B cell (primary cell): ENCODE data around the gene PDE6B. TPM values are rescaled to one million over a fixed set of nuclear protein-coding genes. Genes with fewer than 3 reads are reported as not detected.

Experiments
- ATAC-seq: fragments of 200-7000 bp; cut with Tn5 transposase; one replicate; pipeline ENCODE4 v1.10.0; 2021; ENCODE audit warnings: low read depth, mild to moderate bottlenecking, moderate number of reproducible peaks, moderate library complexity
- CTCF ChIA-PET: fragments of 350-600 bp; sonication (Branson Sonifier 250); formaldehyde crosslinking; loops from one replicate; lab custom pipeline; 2021; ENCODE audit warnings: antibody characterized with exemption, inconsistent platforms; lab: Charles Lee
- POLR2A ChIA-PET: fragments of 350-600 bp; sonication (Branson Sonifier 250); formaldehyde crosslinking; loops from one replicate; lab custom pipeline; 2021; ENCODE audit warnings: antibody characterized with exemption; lab: Charles Lee
- DNase-seq: peaks from one replicate; pipeline ENCODE4 v3.0.0; 2013
- H2AFZ ChIP-seq: 2 replicates; pipeline ENCODE4 v1.6.1; 2012; ENCODE audit warnings: mild to moderate bottlenecking, low read depth, low read length; ENCODE audit not compliant: insufficient read depth, poor library complexity, severe bottlenecking
- H3K27ac ChIP-seq, 2 donors: 1 replicate in 1 of 2; 2 replicates in 1 of 2; pipeline ENCODE4 v1.5.1; 2012 to 2013; ENCODE audit warnings: low read length in 2 of 2, mild to moderate bottlenecking in 2 of 2, moderate library complexity in 1 of 2
- H3K27me3 ChIP-seq, 4 experiments: fragments of 200-600 bp in 1 of 4; sonication (generic) in 1 of 4; replicated peaks in 1 of 4; 1 replicate in 2 of 4; 2 replicates in 2 of 4; pipeline versions ENCODE4 v1.6.1 to v1.7.0; 2013 to 2016; ENCODE audit warnings: low read length in 3 of 4, mild to moderate bottlenecking in 2 of 4, mixed read lengths in 1 of 4, moderate library complexity in 1 of 4; ENCODE audit not compliant: insufficient read depth in 4 of 4, control insufficient read depth in 3 of 4; ENCODE audit errors: control extremely low read depth in 1 of 4
- H3K36me3 ChIP-seq, 2 experiments: replicated peaks in 1 of 2; 1 replicate in 1 of 2; 2 replicates in 1 of 2; pipeline versions ENCODE4 v1.6.1 to v1.7.1; 2013; ENCODE audit warnings: low read length in 1 of 2; ENCODE audit not compliant: insufficient read depth in 2 of 2, control insufficient read depth in 1 of 2; ENCODE audit errors: control extremely low read depth in 1 of 2, extremely low read depth in 1 of 2
- H3K4me1 ChIP-seq, 2 donors: fragments of 200-600 bp in 1 of 2; sonication (generic) in 1 of 2; 1 replicate in 1 of 2; 2 replicates in 1 of 2; pipeline versions ENCODE4 v1.5.1 to v1.6.1; 2013 to 2017; ENCODE audit warnings: low read length in 2 of 2; ENCODE audit not compliant: control insufficient read depth in 2 of 2, insufficient read depth in 2 of 2
- H3K4me2 ChIP-seq: replicated peaks from 2 replicates; pipeline ENCODE3; 2012; ENCODE audit warnings: mild to moderate bottlenecking, low read depth, low read length; ENCODE audit not compliant: poor library complexity, severe bottlenecking
- H3K4me3 ChIP-seq, 5 experiments: fragments of 200-600 bp in 1 of 5; sonication (generic) in 1 of 5; 1 replicate in 3 of 5; 2 replicates in 2 of 5; pipeline versions ENCODE4 v1.5.1 to v1.7.0; 2011 to 2016; ENCODE audit warnings: low read length in 4 of 5, mild to moderate bottlenecking in 4 of 5, low read depth in 2 of 5, control low read depth in 1 of 5, moderate library complexity in 1 of 5; ENCODE audit not compliant: insufficient read depth in 1 of 5; ENCODE audit errors: control extremely low read depth in 1 of 5, extremely low read depth in 1 of 5
- H3K79me2 ChIP-seq: fragments of 200-600 bp; sonication (generic); one replicate; pipeline ENCODE4 v1.6.0; 2016; ENCODE audit warnings: low read length; ENCODE audit not compliant: control insufficient read depth, insufficient read depth
- H3K9ac ChIP-seq: fragments of 200-600 bp; sonication (generic); 2 replicates; pipeline ENCODE4 v1.6.1; 2017; ENCODE audit warnings: mild to moderate bottlenecking, low read length, moderate library complexity
- H3K9me3 ChIP-seq, 3 donors: one replicate each; pipeline versions ENCODE4 v1.6.1 to v1.7.1; 2013; ENCODE audit warnings: low read length in 2 of 3; ENCODE audit not compliant: control insufficient read depth in 2 of 3, insufficient read depth in 1 of 3; ENCODE audit errors: control extremely low read depth in 1 of 3
- H4K20me1 ChIP-seq: 2 replicates; pipeline ENCODE4 v1.6.0; 2012; ENCODE audit warnings: mild to moderate bottlenecking, low read length; ENCODE audit not compliant: insufficient read depth, control insufficient read depth, poor library complexity, severe bottlenecking
- H3K27ac Mint-ChIP-seq: one replicate; pipeline ENCODE4 v1.8.0; 2021; ENCODE audit warnings: mixed read lengths
- H3K27me3 Mint-ChIP-seq: one replicate; pipeline ENCODE4 v1.8.0; 2021; ENCODE audit warnings: mixed read lengths
- H3K4me1 Mint-ChIP-seq: one replicate; pipeline ENCODE4 v1.8.0; 2021; ENCODE audit warnings: mixed read lengths
- H3K4me3 Mint-ChIP-seq: one replicate; pipeline ENCODE4 v1.8.0; 2021; ENCODE audit warnings: mixed read lengths
- H3K9me3 Mint-ChIP-seq: one replicate; pipeline ENCODE4 v1.8.0; 2022; ENCODE audit warnings: mixed read lengths; ENCODE audit not compliant: insufficient read depth
- EZH2 ChIP-seq: IDR thresholded peaks from 2 replicates; pipeline ENCODE4 v1.6.1; 2012; ENCODE audit warnings: borderline replicate concordance, low read depth, mild to moderate bottlenecking, moderate library complexity, low read length; ENCODE audit not compliant: insufficient read depth, poor library complexity, severe bottlenecking
- WGBS: methylation state at CpG from one replicate; pipeline ENCODE4 v1.1.5; 2013; ENCODE audit warnings: missing lambda C conversion rate; ENCODE audit not compliant: insufficient coverage; 5-methylcytosine and 5-hydroxymethylcytosine counted together
- intact Hi-C: fragments of 100-400 bp; cut with micrococcal nuclease; formaldehyde crosslinking; loops from one replicate; pipeline ENCODE4 v1.10.0; 2022
- polyA plus RNA-seq: library from polyadenylated mRNA; depleted of rRNA; stranded (reverse); fragments of >200 nt; gene quantifications from 2 replicates; pipeline ENCODE4 v1.2.3, GENCODE V29; 2012
- total RNA-seq, 2 donors: library from RNA; stranded (reverse); fragments of 120-200 nt in 1 of 2; gene quantifications; 1 replicate in 1 of 2; 2 replicates in 1 of 2; pipeline versions ENCODE4 v1.2.3 to v1.2.4, GENCODE V29; 2013 to 2022
- TF ChIP-seq, protein P1 (sequence below): fragments of 200-600 bp; IDR thresholded peaks from one replicate; pipeline ENCODE4 v1.8.0; 2022; ENCODE audit warnings: antibody characterized with exemption, mild to moderate bottlenecking

Gene PDE6B
- total and polyA plus RNA-seq, 2 donors (not counting 1 experiment from before 2014, with no cell fraction given) = 20.0 to 25.2 TPM

DNA sequence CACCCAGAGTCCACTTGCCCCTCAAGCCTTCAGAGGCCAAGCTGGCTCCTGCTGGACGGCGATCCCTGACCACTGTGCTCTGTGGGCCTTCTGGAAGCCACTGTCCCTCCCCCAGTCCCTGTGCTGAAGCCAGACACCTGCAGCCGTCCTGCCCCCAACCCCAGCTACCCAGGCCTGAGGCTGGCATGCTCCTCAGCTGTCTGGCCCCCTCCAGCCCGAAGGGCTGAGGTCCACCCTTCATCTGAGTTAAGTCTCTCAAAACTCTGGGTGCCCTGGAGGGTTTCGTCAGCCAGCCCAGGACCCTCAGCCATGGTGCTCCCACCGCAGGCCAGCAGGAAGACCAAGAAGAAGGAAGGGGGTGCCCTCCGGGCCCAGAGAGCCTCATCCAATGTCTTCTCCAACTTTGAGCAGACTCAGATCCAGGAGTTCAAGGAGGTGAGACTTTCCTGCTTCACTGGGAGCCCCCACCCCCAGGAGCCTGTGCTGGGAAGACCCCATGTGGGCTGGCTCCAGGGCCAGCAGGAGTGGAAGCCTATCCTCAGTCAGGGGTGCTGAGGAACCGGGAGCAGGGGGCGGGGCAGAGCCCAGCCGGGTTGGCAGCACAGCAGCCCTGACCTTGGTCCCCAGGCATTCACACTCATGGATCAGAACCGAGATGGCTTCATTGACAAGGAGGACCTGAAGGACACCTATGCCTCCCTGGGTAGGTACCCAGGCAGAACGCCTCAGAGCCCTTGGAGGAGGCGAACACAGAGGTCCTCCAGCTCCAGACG is 53.1 kb downstream of the PDE6B start:
- Histone ChIP-seq H4K20me1 (peaks cover 1% of the 10 kb centered on the region), H3K79me2 (peaks cover 16% of the 10 kb centered on the region), H3K4me1 (peaks cover 34 to 46% of the 10 kb centered on the region in 2 donors), H3K27ac (no peak overlapping the region), H3K9me3 (peaks cover 0 to 10% (median 0%) of the 10 kb centered on the region in 3 donors), H3K4me2 (no peak overlapping the region), H3K9ac (no peak overlapping the region), H3K36me3 (no peaks in the 10 kb centered on the region), H3K4me3 (no peak overlapping the region), H2AFZ (no peak overlapping the region), H3K27me3 (peaks cover 0 to 2% (median 0%) of the 10 kb centered on the region in 4 experiments)
- ChIA-PET POLR2A (no interaction called here), CTCF (interaction anchor here (1.1 kb wide), 1 partner anchor 21 kb away, joined by 5 read pairs; no protein-coding TSS in a partner anchor)
- ATAC-seq (no peak), DNase-seq (no peak)
- intact Hi-C loops = loop anchor here (10.0 kb wide), 1 partner anchor 606 kb away; the partner anchor contains the start of gene MAEA
- Mint-ChIP-seq H3K27me3 (no peaks in the 10 kb centered on the region), H3K4me3 (no peak overlapping the region), H3K9me3 (no peaks in the 10 kb centered on the region), H3K27ac (no peak overlapping the region), H3K4me1 (peaks cover 36% of the 10 kb centered on the region)
- WGBS = 89% methylated on average over 13 of the region's 14 CpGs
- TF ChIP-seq, protein P1, sequence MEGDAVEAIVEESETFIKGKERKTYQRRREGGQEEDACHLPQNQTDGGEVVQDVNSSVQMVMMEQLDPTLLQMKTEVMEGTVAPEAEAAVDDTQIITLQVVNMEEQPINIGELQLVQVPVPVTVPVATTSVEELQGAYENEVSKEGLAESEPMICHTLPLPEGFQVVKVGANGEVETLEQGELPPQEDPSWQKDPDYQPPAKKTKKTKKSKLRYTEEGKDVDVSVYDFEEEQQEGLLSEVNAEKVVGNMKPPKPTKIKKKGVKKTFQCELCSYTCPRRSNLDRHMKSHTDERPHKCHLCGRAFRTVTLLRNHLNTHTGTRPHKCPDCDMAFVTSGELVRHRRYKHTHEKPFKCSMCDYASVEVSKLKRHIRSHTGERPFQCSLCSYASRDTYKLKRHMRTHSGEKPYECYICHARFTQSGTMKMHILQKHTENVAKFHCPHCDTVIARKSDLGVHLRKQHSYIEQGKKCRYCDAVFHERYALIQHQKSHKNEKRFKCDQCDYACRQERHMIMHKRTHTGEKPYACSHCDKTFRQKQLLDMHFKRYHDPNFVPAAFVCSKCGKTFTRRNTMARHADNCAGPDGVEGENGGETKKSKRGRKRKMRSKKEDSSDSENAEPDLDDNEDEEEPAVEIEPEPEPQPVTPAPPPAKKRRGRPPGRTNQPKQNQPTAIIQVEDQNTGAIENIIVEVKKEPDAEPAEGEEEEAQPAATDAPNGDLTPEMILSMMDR = no peak
- TF ChIP-seq EZH2 = no peak

- Histone ChIP-seq H3K27ac (no peak overlapping the region), H4K20me1 (no peaks in the 10 kb centered on the region), H3K79me2 (peaks cover 12% of the 10 kb centered on the region), H3K36me3 (no peaks in the 10 kb centered on the region), H3K9ac (no peak overlapping the region), H3K27me3 (peaks cover 0 to 2% (median 0%) of the 10 kb centered on the region in 4 experiments), H3K4me3 (no peak overlapping the region), H3K4me2 (no peak overlapping the region), H2AFZ (no peak overlapping the region), H3K9me3 (peaks cover 0 to 10% (median 0%) of the 10 kb centered on the region in 3 donors), H3K4me1 (peaks cover 32 to 48% of the 10 kb centered on the region in 2 donors)
- no peaks in the 10 kb centered on the region for H3K9me3 Mint-ChIP-seq
- ChIA-PET POLR2A (no interaction called here), CTCF (no interaction called here)
- no peak for DNase-seq
- no peak for ATAC-seq
- H3K27me3 Mint-ChIP-seq = no peaks in the 10 kb centered on the region
- intact Hi-C loops = loop anchor here (10.0 kb wide), 1 partner anchor 606 kb away; the partner anchor contains the start of gene MAEA
- no peak for TF ChIP-seq EZH2
- TF ChIP-seq, protein P1 = no peak
- H3K4me3 Mint-ChIP-seq = no peak overlapping the region
- no peak overlapping the region for H3K27ac Mint-ChIP-seq
- peaks cover 35% of the 10 kb centered on the region for H3K4me1 Mint-ChIP-seq
- WGBS = 88% methylated on average over 13 of the region's 13 CpGs
Observed at GRCh38 chr4:679104-679481, 53.7 kb downstream of the PDE6B start.
